H1 (cell line): ENCODE results near the gene CSDE1. TPM values are rescaled to one million over a fixed set of nuclear protein-coding genes. Genes with fewer than 3 reads are reported as not detected.

Source experiments
- TCF12 ChIP-seq: IDR thresholded peaks from 2 replicates; pipeline ENCODE4 v1.6.1; 2011; ENCODE audit warnings: low read depth, mild to moderate bottlenecking, low read length
- polyA plus RNA-seq, 7 experiments: library from polyadenylated mRNA; depleted of rRNA in 3 of 7; stranded (reverse) in 5 of 7; unstranded in 2 of 7; fragments of >200 nt in 5 of 7; fragments of 200-250 nt in 2 of 7; gene quantifications; 1 replicate in 5 of 7; 2 replicates in 1 of 7; 4 replicates in 1 of 7; pipeline versions ENCODE4 v1.2.1 to v1.2.3, GENCODE V29; 2011 to 2013; ENCODE audit warnings: missing spikeins in 2 of 7, mixed read lengths in 2 of 7
- total RNA-seq: library from RNA; stranded (reverse); fragmentation: NEBNext Ultra II Directional; extraction: Animal tissue kit (Norgen Biotek cat#: 25700); gene quantifications from 2 replicates; pipeline ENCODE4 v1.2.1, GENCODE V29; 2021

CSDE1 gene
- total and polyA plus RNA-seq, 2 of the 8 experiments (the other 6 are each of a cell fraction or from before 2014, with no cell fraction given), result 149 to 635 TPM

DNA sequence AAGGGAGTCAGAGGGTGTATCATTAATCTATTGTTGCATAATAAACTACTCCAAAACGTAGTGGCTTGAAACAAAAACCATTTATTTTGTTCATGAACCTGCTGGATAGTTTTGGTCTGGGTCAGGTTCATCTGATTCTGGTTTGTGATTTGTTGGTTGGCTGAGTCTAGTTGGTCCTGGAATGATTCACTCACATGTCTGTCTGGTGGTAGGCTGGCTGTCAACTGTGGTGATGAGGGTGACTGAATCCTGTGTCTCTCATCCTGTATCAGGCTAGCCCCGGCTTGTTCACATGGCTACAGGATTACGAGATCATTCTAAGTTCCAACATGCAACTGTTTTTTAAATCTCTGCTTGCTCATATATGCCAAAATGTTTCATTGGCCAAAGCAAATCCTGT lies 45.2 kb upstream of the CSDE1 start (continued):
- TF ChIP-seq TCF12, result no peak
- TF ChIP-seq, all 59 proteins: peak for 0
